ENCODE results near the gene HHAT. TPM values are rescaled to one million over a fixed set of nuclear protein-coding genes. Genes with fewer than 3 reads are reported as not detected.

The HHAT gene
- total RNA-seq = 1 to 10 TPM; 6.5 to 6.8 TPM
- 1 to 10 TPM; 4.3 to 5.2 TPM for polyA plus RNA-seq

- ChIA-PET POLR2A (ENCODE audit: partially characterized antibody) (interaction anchor here (0.7 to 3.1 kb wide), 5 partner anchors 12 to 574 kb away, joined by 3 to 33 read pairs (median 5); no protein-coding TSS in a partner anchor), CTCF (ENCODE audit: partially characterized antibody) (interaction anchor here (1.0 to 1.9 kb wide), 4 partner anchors 9 to 46 kb away, joined by 3 to 8 read pairs (median 3); no protein-coding TSS in a partner anchor)
- Mint-ChIP-seq H3K36me3 (peaks cover 4 to 5% of the 10 kb centered on the region in 2 donors), H3K4me1 (peaks cover 30 to 52% (median 42%) of the 10 kb centered on the region in 4 donors), H3K27ac (peak within 1 kb of the TSS; percentile 83 to 98 (median 95)), H3K4me3 (peak within 1 kb of the TSS; percentile 94 to 99 (median 97)), H3K9me3 (peaks cover 0 to 9% (median 6%) of the 10 kb centered on the region in 8 donors), H3K27me3 (peaks cover 0 to 4% of the 10 kb centered on the region in 2 donors)
- Histone ChIP-seq H3K27ac (ENCODE audit: low read depth, low read length) (peak within 1 kb of the TSS; percentile 73), H3K9me3 (ENCODE audit: control insufficient read depth in 1 of 2, low read length in 2 of 2) (no peaks in the 10 kb centered on the region), H3K36me3 (ENCODE audit: insufficient read depth, low read length) (no peaks in the 10 kb centered on the region), H3K4me1 (ENCODE audit: insufficient read depth, low read length) (peaks cover 53% of the 10 kb centered on the region), H3K27me3 (ENCODE audit: insufficient read depth, low read length) (no peaks in the 10 kb centered on the region), H3K4me3 (ENCODE audit: low read length in 2 of 2) (peak within 1 kb of the TSS; percentile 50 to 75)
- intact Hi-C loops (cut with micrococcal nuclease) = loop anchor here (2.0 to 5.0 kb wide), 2 partner anchors 32 to 928 kb away; partner anchors contain the start of gene RCOR3
- DNase-seq = peak; percentile 63 to 70 (median 68)
These were observed at the start of gene HHAT for GRCh38 chr1:210328746-210329503. HHAT (plus strand) TSS chr1:210328902; CDS start chr1:210348976, 20,074 bp downstream.

GRCh38 chr1:210280221-210280620 is 48.5 kb upstream of the HHAT start:
- Mint-ChIP-seq H3K4me1 (no peaks in the 10 kb centered on the region), H3K27ac (no peak overlapping the region), H3K9me3 (peaks cover 4 to 62% (median 36%) of the 10 kb centered on the region in 8 donors), H3K27me3 (peaks cover 17 to 23% of the 10 kb centered on the region in 2 donors), H3K4me3 (no peak overlapping the region), H3K36me3 (no peaks in the 10 kb centered on the region)
- no peak overlapping the region for H3K27ac ChIP-seq (ENCODE audit: low read depth, low read length)
- peaks cover 0 to 16% of the 10 kb centered on the region in 2 donors for H3K9me3 ChIP-seq (ENCODE audit: control insufficient read depth in 1 of 2, low read length in 2 of 2)
- no peaks in the 10 kb centered on the region for H3K36me3 ChIP-seq (ENCODE audit: insufficient read depth, low read length)
- CTCF ChIA-PET (ENCODE audit: partially characterized antibody) = no interaction called here
- H3K4me1 ChIP-seq (ENCODE audit: insufficient read depth, low read length) = no peaks in the 10 kb centered on the region
- no peak overlapping the region for H3K4me3 ChIP-seq (ENCODE audit: low read length in 2 of 2)
- POLR2A ChIA-PET (ENCODE audit: partially characterized antibody) = no interaction called here
- no peak for DNase-seq
- intact Hi-C loops (cut with micrococcal nuclease) = no loop called here
- no peaks in the 10 kb centered on the region for H3K27me3 ChIP-seq (ENCODE audit: insufficient read depth, low read length)

DNA sequence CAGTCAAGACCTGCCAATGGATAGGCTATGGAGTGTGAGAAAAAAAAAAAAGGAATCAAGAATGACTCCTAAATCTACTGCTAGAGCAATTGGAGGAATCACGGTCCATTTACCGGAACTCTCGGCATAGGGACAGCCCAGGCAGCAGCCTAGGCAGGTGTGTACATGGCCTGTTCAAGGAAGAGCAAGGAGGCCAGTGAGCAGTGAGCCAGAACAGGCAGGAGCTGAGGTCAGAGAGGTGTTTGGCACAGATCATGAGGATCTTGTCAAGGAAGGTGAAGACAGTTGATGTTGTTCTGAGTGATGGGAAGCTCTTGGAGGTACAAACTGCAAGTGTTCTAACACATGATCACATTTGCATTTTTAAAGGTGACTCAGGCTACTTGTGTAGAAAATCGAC is 40.6 kb upstream of the HHAT start:
- ChIA-PET CTCF (ENCODE audit: partially characterized antibody) (interaction anchor here (0.6 to 1.1 kb wide), 2 partner anchors 21 to 122 kb away, joined by 3 read pairs; no protein-coding TSS in a partner anchor), POLR2A (ENCODE audit: partially characterized antibody) (no interaction called here)
- H3K27me3 Mint-ChIP-seq = peaks cover 37 to 54% of the 10 kb centered on the region in 2 donors
- Histone ChIP-seq H3K27me3 (ENCODE audit: insufficient read depth, low read length) (peaks cover 14% of the 10 kb centered on the region), H3K4me3 (ENCODE audit: low read length in 2 of 2) (no peak overlapping the region), H3K9me3 (ENCODE audit: control insufficient read depth in 1 of 2, low read length in 2 of 2) (no peaks in the 10 kb centered on the region), H3K4me1 (ENCODE audit: insufficient read depth, low read length) (peaks cover 4% of the 10 kb centered on the region), H3K36me3 (ENCODE audit: insufficient read depth, low read length) (no peaks in the 10 kb centered on the region), H3K27ac (ENCODE audit: low read depth, low read length) (no peak overlapping the region)
- H3K9me3 Mint-ChIP-seq = peaks cover 0 to 3% (median under 1%) of the 10 kb centered on the region in 8 donors
- H3K4me1 Mint-ChIP-seq = peaks cover 0 to 9% (median 4%) of the 10 kb centered on the region in 4 donors
- intact Hi-C loops (cut with micrococcal nuclease) = no loop called here
- DNase-seq = no peak
- no peak overlapping the region for H3K4me3 Mint-ChIP-seq
- H3K27ac Mint-ChIP-seq = no peak overlapping the region
- H3K36me3 Mint-ChIP-seq = no peaks in the 10 kb centered on the region

- H3K36me3 Mint-ChIP-seq = no peaks in the 10 kb centered on the region
- peaks cover 37 to 50% of the 10 kb centered on the region in 2 donors for H3K27me3 Mint-ChIP-seq
- peaks cover 0 to 9% (median 4%) of the 10 kb centered on the region in 4 donors for H3K4me1 Mint-ChIP-seq
- no peak overlapping the region for H3K27ac Mint-ChIP-seq
- no peak overlapping the region for H3K27ac ChIP-seq (ENCODE audit: low read depth, low read length)
- no peak for DNase-seq
- no peaks in the 10 kb centered on the region for H3K36me3 ChIP-seq (ENCODE audit: insufficient read depth, low read length)
- peaks cover 4% of the 10 kb centered on the region for H3K4me1 ChIP-seq (ENCODE audit: insufficient read depth, low read length)
- no peak overlapping the region for H3K4me3 ChIP-seq (ENCODE audit: low read length in 2 of 2)
- no peak overlapping the region for H3K4me3 Mint-ChIP-seq
- no peaks in the 10 kb centered on the region for H3K9me3 Mint-ChIP-seq
- H3K27me3 ChIP-seq (ENCODE audit: insufficient read depth, low read length) = peaks cover 19% of the 10 kb centered on the region
- ChIA-PET CTCF (ENCODE audit: partially characterized antibody) (no interaction called here), POLR2A (ENCODE audit: partially characterized antibody) (no interaction called here)
- H3K9me3 ChIP-seq (ENCODE audit: control insufficient read depth in 1 of 2, low read length in 2 of 2) = no peaks in the 10 kb centered on the region
- intact Hi-C loops (cut with micrococcal nuclease) = no loop called here
These were observed 39.5 kb upstream of the HHAT start for GRCh38 chr1:210289248-210289647.

DNA sequence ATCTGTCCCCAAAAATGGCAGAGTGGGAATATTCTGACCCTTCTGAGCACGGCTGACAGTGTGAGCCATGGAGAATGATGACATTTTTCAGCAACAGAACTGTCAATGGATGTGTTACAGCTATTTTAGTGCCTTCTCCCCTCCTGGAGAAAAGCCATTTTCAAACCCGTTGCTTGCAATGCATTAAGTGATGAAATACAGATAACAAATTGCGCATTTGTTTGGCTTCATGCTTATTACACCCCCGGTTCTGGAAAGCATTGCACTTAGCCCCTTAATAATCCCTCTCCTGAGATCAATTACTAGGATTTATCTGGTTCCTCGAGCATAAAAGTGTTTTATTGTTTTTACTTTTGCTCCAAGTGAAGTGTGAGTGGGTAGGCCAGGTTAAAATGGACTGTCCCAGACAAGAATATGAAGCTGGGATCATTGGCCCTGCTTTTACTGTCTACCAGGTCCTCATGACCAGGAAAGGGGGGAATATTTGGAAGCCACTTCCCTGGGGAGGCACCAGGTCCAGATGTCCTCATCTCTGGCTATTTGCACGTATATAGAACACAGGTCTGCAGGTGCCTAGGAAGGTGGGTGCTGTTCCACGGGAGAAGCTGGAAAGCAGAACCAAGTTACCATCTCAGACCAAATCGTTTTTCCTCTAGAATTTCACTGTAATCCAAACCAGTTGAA is 37.5 kb upstream of the HHAT start:
- H3K27ac Mint-ChIP-seq = no peak overlapping the region
- peaks cover 37 to 50% of the 10 kb centered on the region in 2 donors for H3K27me3 Mint-ChIP-seq
- H3K27me3 ChIP-seq (ENCODE audit: insufficient read depth, low read length) = peaks cover 19% of the 10 kb centered on the region
- peak overlapping the region in 1 of 8 donors; percentile 28 for H3K4me3 Mint-ChIP-seq
- H3K9me3 ChIP-seq (ENCODE audit: control insufficient read depth in 1 of 2, low read length in 2 of 2) = no peaks in the 10 kb centered on the region
- peaks cover 0 to 9% (median 4%) of the 10 kb centered on the region in 4 donors for H3K4me1 Mint-ChIP-seq
- no peak for DNase-seq
- H3K36me3 Mint-ChIP-seq = no peaks in the 10 kb centered on the region
- ChIA-PET POLR2A (ENCODE audit: partially characterized antibody) (no interaction called here), CTCF (ENCODE audit: partially characterized antibody) (interaction anchor here (1.2 to 1.6 kb wide), 2 partner anchors 11 to 20 kb away, joined by 3 read pairs; no protein-coding TSS in a partner anchor)
- H3K4me3 ChIP-seq (ENCODE audit: low read length in 2 of 2) = no peak overlapping the region
- H3K36me3 ChIP-seq (ENCODE audit: insufficient read depth, low read length) = no peaks in the 10 kb centered on the region
- intact Hi-C loops (cut with micrococcal nuclease) = no loop called here
- H3K9me3 Mint-ChIP-seq = no peaks in the 10 kb centered on the region
- peaks cover 4% of the 10 kb centered on the region for H3K4me1 ChIP-seq (ENCODE audit: insufficient read depth, low read length)
- no peak overlapping the region for H3K27ac ChIP-seq (ENCODE audit: low read depth, low read length)

GRCh38 chr1:210291786-210292230 is 36.9 kb upstream of the HHAT start:
- Mint-ChIP-seq H3K4me1 (peaks cover 0 to 9% (median 4%) of the 10 kb centered on the region in 4 donors), H3K4me3 (peak overlapping the region in 3 of 8 donors; percentile 28 to 50 (median 34)), H3K9me3 (no peaks in the 10 kb centered on the region), H3K27ac (no peak overlapping the region), H3K27me3 (peaks cover 37 to 55% of the 10 kb centered on the region in 2 donors), H3K36me3 (no peaks in the 10 kb centered on the region)
- no peak overlapping the region for H3K27ac ChIP-seq (ENCODE audit: low read depth, low read length)
- DNase-seq = no peak
- no peaks in the 10 kb centered on the region for H3K36me3 ChIP-seq (ENCODE audit: insufficient read depth, low read length)
- H3K9me3 ChIP-seq (ENCODE audit: control insufficient read depth in 1 of 2, low read length in 2 of 2) = no peaks in the 10 kb centered on the region
- POLR2A ChIA-PET (ENCODE audit: partially characterized antibody) = interaction anchor here (1.0 kb wide), 1 partner anchor 49 kb away, joined by 4 read pairs; no protein-coding TSS in a partner anchor
- intact Hi-C loops (cut with micrococcal nuclease) = no loop called here
- CTCF ChIA-PET (ENCODE audit: partially characterized antibody) = interaction anchor here (1.2 to 1.6 kb wide), 2 partner anchors 10 to 19 kb away, joined by 3 read pairs; no protein-coding TSS in a partner anchor
- H3K4me3 ChIP-seq (ENCODE audit: low read length in 2 of 2) = no peak overlapping the region
- peaks cover 4% of the 10 kb centered on the region for H3K4me1 ChIP-seq (ENCODE audit: insufficient read depth, low read length)
- H3K27me3 ChIP-seq (ENCODE audit: insufficient read depth, low read length) = peaks cover 19% of the 10 kb centered on the region

Measured in CD4-positive, alpha-beta memory T cell (primary cell).